Transverse colon (tissue), 4 donors: Measurements from ENCODE around the gene CDKAL1. TPM values are rescaled to one million over a fixed set of nuclear protein-coding genes. Genes with fewer than 3 reads are reported as not detected.

ENCODE experiments used
- DNase-seq: peaks from one replicate; pipeline ENCODE4 v3.0.0-alpha.2; 2019
- H3K27ac ChIP-seq, 4 donors: fragments of 200-600 bp; sonication (generic); 2 replicates each; pipeline ENCODE4 v1.5.1; 2016 to 2018; ENCODE audit warnings: inconsistent platforms in 4 of 4
- H3K27me3 ChIP-seq: fragments of 200-600 bp; sonication (generic); 2 replicates; pipeline ENCODE4 v1.5.1; 2017; ENCODE audit warnings: inconsistent platforms
- H3K36me3 ChIP-seq, 4 donors: fragments of 200-600 bp; sonication (generic); 2 replicates each; pipeline ENCODE4 v1.5.1; 2017 to 2019; ENCODE audit warnings: inconsistent platforms in 4 of 4
- H3K4me1 ChIP-seq, 4 donors: fragments of 200-600 bp; sonication (generic); 2 replicates each; pipeline ENCODE4 v1.5.1; 2017 to 2020; ENCODE audit warnings: inconsistent platforms in 4 of 4
- H3K4me3 ChIP-seq, 4 donors: fragments of 200-600 bp; sonication (generic); 1 replicate in 1 of 4; 2 replicates in 3 of 4; pipeline versions ENCODE4 v1.5.1 to v1.6.1; 2017 to 2019; ENCODE audit warnings: inconsistent platforms in 4 of 4
- H3K9me3 ChIP-seq, 2 donors: fragments of 200-600 bp; sonication (generic); 2 replicates each; pipeline ENCODE4 v1.5.1; 2017 to 2019; ENCODE audit warnings: inconsistent platforms in 2 of 2
- CTCF ChIP-seq, 5 experiments: fragments of 200-600 bp in 3 of 5; fragments of 450-650 bp in 2 of 5; sonication (generic) in 3 of 5; IDR thresholded peaks; 1 replicate in 2 of 5; 2 replicates in 3 of 5; pipeline ENCODE4 v1.5.1; 2016 to 2017; ENCODE audit warnings: antibody characterized with exemption in 5 of 5, inconsistent platforms in 3 of 5, mild to moderate bottlenecking in 2 of 5, moderate library complexity in 1 of 5
- EP300 ChIP-seq: sonication (generic); formaldehyde crosslinking; IDR thresholded peaks from one replicate; pipeline ENCODE4 v1.6.1; 2017; ENCODE audit warnings: antibody characterized with exemption, low read depth
- POLR2A ChIP-seq: fragments of 450-650 bp; IDR thresholded peaks from one replicate; pipeline ENCODE4 v1.6.1; 2016; ENCODE audit warnings: antibody characterized with exemption, mild to moderate bottlenecking, moderate library complexity
- POLR2AphosphoS5 ChIP-seq, 3 donors: sonication (generic); formaldehyde crosslinking; IDR thresholded peaks; one replicate each; pipeline ENCODE4 v1.6.1; 2016; ENCODE audit warnings: antibody characterized with exemption in 3 of 3
- WGBS, 2 donors: methylation state at CpG; one replicate each; pipeline ENCODE4 v1.1.5; 2018; ENCODE audit warnings: low coverage in 1 of 2; 5-methylcytosine and 5-hydroxymethylcytosine counted together
- in situ Hi-C, 4 donors: fragments of 200-750 bp; cut with MboI; loops; one replicate each; pipeline versions ENCODE4 v1.15.0 to v1.15.1; 2017; ENCODE audit warnings: low sequenced_read_pairs in 3 of 4, low pct_ligation_motif_present in 1 of 4, low pct_unique_long_range_greater_than_20kb in 1 of 4
- intact Hi-C: fragments of 100-400 bp; cut with DNase I; formaldehyde crosslinking; loops from one replicate; pipeline ENCODE4 v1.15.1; 2023; ENCODE audit warnings: low total_unique reads
- total RNA-seq, 4 donors: library from RNA; depleted of rRNA; stranded (reverse); fragments of >200 nt; gene quantifications; one replicate each; pipeline ENCODE4 v1.1.0, GENCODE V29; 2016

CDKAL1 gene
- total RNA-seq, 4 donors from 2014 or later: 4.8 to 21.7 (median 12.5) TPM

- intact Hi-C loops (no loop called here), in situ Hi-C loops (no loop called here)
- DNase-seq: no peak
- H3K4me1 ChIP-seq: no peaks in the 10 kb centered on the region
- no peaks in the 10 kb centered on the region for H3K9me3 ChIP-seq
- no peaks in the 10 kb centered on the region for H3K27me3 ChIP-seq
- H3K4me3 ChIP-seq: no peak overlapping the region
- 90 to 91% methylated on average over 4 of the region's 4 CpGs for WGBS, 2 donors
- no peaks in the 10 kb centered on the region for H3K36me3 ChIP-seq
- TF ChIP-seq CTCF (IDR thresholded peaks at IDR 0.05): no peak
- TF ChIP-seq POLR2A: no peak
- TF ChIP-seq EP300: no peak
- no peak for TF ChIP-seq POLR2AphosphoS5 (IDR thresholded peaks at IDR 0.05)
- H3K27ac ChIP-seq: no peak overlapping the region
Measured at GRCh38 chr6:20870021-20870420, 335.8 kb downstream of the CDKAL1 start.

- Histone ChIP-seq H3K4me1 (no peaks in the 10 kb centered on the region), H3K27ac (no peak overlapping the region), H3K4me3 (no peak overlapping the region), H3K9me3 (no peaks in the 10 kb centered on the region), H3K36me3 (no peaks in the 10 kb centered on the region), H3K27me3 (no peaks in the 10 kb centered on the region)
- 77 to 78% methylated on average over 1 of the region's 1 CpG for WGBS, 2 donors
- no peak for TF ChIP-seq CTCF (IDR thresholded peaks at IDR 0.05)
- intact Hi-C loops: no loop called here
- DNase-seq: no peak
- in situ Hi-C loops: no loop called here
Measured at GRCh38 chr6:20870493-20870892, 336.2 kb downstream of the CDKAL1 start.

GRCh38 chr6:20873425-20874190 is 339.4 kb downstream of the CDKAL1 start:
- Histone ChIP-seq H3K4me1 (peaks cover 0 to 5% (median 0%) of the 10 kb centered on the region in 4 donors), H3K27me3 (no peaks in the 10 kb centered on the region), H3K27ac (no peak overlapping the region), H3K36me3 (no peaks in the 10 kb centered on the region), H3K4me3 (no peak overlapping the region), H3K9me3 (no peaks in the 10 kb centered on the region)
- DNase-seq: no peak
- WGBS, 2 donors: 79 to 87% methylated on average over 7 of the region's 7 CpGs
- TF ChIP-seq EP300: no peak
- no peak for TF ChIP-seq POLR2A
- no peak for TF ChIP-seq POLR2AphosphoS5 (IDR thresholded peaks at IDR 0.05)
- no peak for TF ChIP-seq CTCF (IDR thresholded peaks at IDR 0.05)
- in situ Hi-C loops: no loop called here
- intact Hi-C loops: no loop called here

- H3K4me3 ChIP-seq: no peak overlapping the region
- intact Hi-C loops (no loop called here), in situ Hi-C loops (no loop called here)
- H3K36me3 ChIP-seq: no peaks in the 10 kb centered on the region
- DNase-seq: no peak
- H3K4me1 ChIP-seq: peaks cover 0 to 5% (median 0%) of the 10 kb centered on the region in 4 donors
- no peaks in the 10 kb centered on the region for H3K27me3 ChIP-seq
- no peak for TF ChIP-seq EP300
- TF ChIP-seq POLR2A: no peak
- no peak for TF ChIP-seq POLR2AphosphoS5 (IDR thresholded peaks at IDR 0.05)
- TF ChIP-seq CTCF (IDR thresholded peaks at IDR 0.05): no peak
- H3K27ac ChIP-seq: no peak overlapping the region
- WGBS, 2 donors: 47 to 94% methylated on average over 1 of the region's 1 CpG
- H3K9me3 ChIP-seq: no peaks in the 10 kb centered on the region
Measured at GRCh38 chr6:20875369-20875963, 341.2 kb downstream of the CDKAL1 start.
